Peyer's patch (tissue), 4 donors: ENCODE measurements around the gene RPL38.

ENCODE experiments used
- CTCF ChIP-seq, 6 experiments: fragments of 450-650 bp in 4 of 6; fragments of 200-600 bp in 2 of 6; sonication (generic) in 1 of 6; IDR thresholded peaks; one replicate each; pipeline ENCODE4 v1.5.1; 2017 to 2019; ENCODE audit warnings: antibody characterized with exemption in 6 of 6, mild to moderate bottlenecking in 3 of 6, moderate library complexity in 1 of 6
- POLR2A ChIP-seq, 2 donors: fragments of 450-650 bp; IDR thresholded peaks; one replicate each; pipeline ENCODE4 v1.5.1; 2017; ENCODE audit warnings: antibody characterized with exemption in 2 of 2, mild to moderate bottlenecking in 2 of 2, moderate library complexity in 2 of 2

DNA sequence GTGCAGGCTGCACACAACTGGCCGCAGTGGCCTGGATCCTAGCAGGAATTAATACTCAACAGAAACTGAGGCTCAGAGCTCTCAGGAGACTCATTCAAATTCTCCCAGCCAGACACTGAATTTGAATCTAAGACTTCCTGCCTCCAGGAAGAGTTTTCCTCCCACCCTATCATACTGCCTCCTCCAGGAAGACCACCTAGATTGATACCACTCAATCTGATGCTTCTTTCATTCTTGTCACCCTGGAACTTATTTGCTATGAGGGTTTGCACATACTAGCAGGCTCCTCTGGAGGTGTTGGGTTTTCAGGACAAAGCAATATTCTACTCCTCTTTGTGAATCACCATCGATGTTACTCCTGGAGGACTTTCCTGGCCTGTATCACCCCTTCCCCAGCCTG lies 5.7 kb upstream of the RPL38 start:
- no peak for TF ChIP-seq CTCF (IDR thresholded peaks at IDR 0.05)
- no peak for TF ChIP-seq POLR2A (IDR thresholded peaks at IDR 0.05)
